Measurements from ENCODE around the gene EFHD1. TPM values are rescaled to one million over a fixed set of nuclear protein-coding genes. Genes with fewer than 3 reads are reported as not detected.

EFHD1 gene
- total RNA-seq, 1 donor from 2014 or later = 106 TPM

GRCh38 chr2:232658217-232658785 lies 24.9 kb downstream of the EFHD1 start:
- Mint-ChIP-seq H3K9me3 (ENCODE audit: unreplicated experiment) (no peaks in the 10 kb centered on the region), H3K4me1 (ENCODE audit: unreplicated experiment) (peaks cover 13% of the 10 kb centered on the region), H3K36me3 (ENCODE audit: unreplicated experiment) (peaks cover 10% of the 10 kb centered on the region), H3K4me3 (ENCODE audit: unreplicated experiment) (no peak overlapping the region), H3K27ac (ENCODE audit: unreplicated experiment) (no peak overlapping the region), H3K27me3 (ENCODE audit: unreplicated experiment) (no peaks in the 10 kb centered on the region)
- TF ChIP-seq CTCF (IDR thresholded peaks at IDR 0.05) = no peak
- DNase-seq (ENCODE audit: extremely low spot score, unreplicated experiment) = no peak

- H3K27me3 Mint-ChIP-seq (ENCODE audit: unreplicated experiment) = no peaks in the 10 kb centered on the region
- no peak for TF ChIP-seq CTCF (IDR thresholded peaks at IDR 0.05)
Observed at GRCh38 chr2:232659359-232659758, 26.0 kb downstream of the EFHD1 start.

GRCh38 chr2:232662486-232663260 lies 29.3 kb downstream of the EFHD1 start:
- DNase-seq (ENCODE audit: extremely low spot score, unreplicated experiment) = no peak
- H3K9me3 Mint-ChIP-seq (ENCODE audit: unreplicated experiment) = no peaks in the 10 kb centered on the region
- peaks cover 16% of the 10 kb centered on the region for H3K36me3 Mint-ChIP-seq (ENCODE audit: unreplicated experiment)
- peaks cover 9% of the 10 kb centered on the region for H3K4me1 Mint-ChIP-seq (ENCODE audit: unreplicated experiment)
- no peaks in the 10 kb centered on the region for H3K27me3 Mint-ChIP-seq (ENCODE audit: unreplicated experiment)
- H3K4me3 Mint-ChIP-seq (ENCODE audit: unreplicated experiment) = no peak overlapping the region
- no peak overlapping the region for H3K27ac Mint-ChIP-seq (ENCODE audit: unreplicated experiment)
- no peak for TF ChIP-seq CTCF (IDR thresholded peaks at IDR 0.05)

More at GRCh38 chr2:232659359-232659758, 26.0 kb downstream of the EFHD1 start:
- H3K4me3 Mint-ChIP-seq (ENCODE audit: unreplicated experiment) = no peak overlapping the region
- no peak overlapping the region for H3K27ac Mint-ChIP-seq (ENCODE audit: unreplicated experiment)
- DNase-seq (ENCODE audit: extremely low spot score, unreplicated experiment) = no peak
- peaks cover 13% of the 10 kb centered on the region for H3K36me3 Mint-ChIP-seq (ENCODE audit: unreplicated experiment)
- no peaks in the 10 kb centered on the region for H3K9me3 Mint-ChIP-seq (ENCODE audit: unreplicated experiment)
- H3K4me1 Mint-ChIP-seq (ENCODE audit: unreplicated experiment) = peaks cover 13% of the 10 kb centered on the region

- no peak for DNase-seq (ENCODE audit: extremely low spot score, unreplicated experiment)
- Mint-ChIP-seq H3K36me3 (ENCODE audit: unreplicated experiment) (peaks cover 22% of the 10 kb centered on the region), H3K27me3 (ENCODE audit: unreplicated experiment) (no peaks in the 10 kb centered on the region), H3K4me1 (ENCODE audit: unreplicated experiment) (peaks cover 9% of the 10 kb centered on the region), H3K4me3 (ENCODE audit: unreplicated experiment) (no peak overlapping the region), H3K9me3 (ENCODE audit: unreplicated experiment) (no peaks in the 10 kb centered on the region), H3K27ac (ENCODE audit: unreplicated experiment) (no peak overlapping the region)
- no peak for TF ChIP-seq CTCF (IDR thresholded peaks at IDR 0.05)
Observed at GRCh38 chr2:232666051-232666805, 32.8 kb downstream of the EFHD1 start.
